GM23338 (cell line): Measurements from ENCODE around the gene SLC6A5. TPM values are rescaled to one million over a fixed set of nuclear protein-coding genes. Genes with fewer than 3 reads are reported as not detected.

Experiments
- ATAC-seq: fragments of 200-7000 bp; cut with Tn5 transposase; 3 replicates; pipeline ENCODE4 v1.9.1; 2020
- DNase-seq: peaks from one replicate; pipeline ENCODE4 v3.0.0-alpha.2; 2015; ENCODE audit warnings: low spot score
- H2AFZ ChIP-seq: fragments of 200-600 bp; sonication (generic); 2 replicates; pipeline ENCODE4 v1.8.0; 2016; ENCODE audit warnings: antibody characterized with exemption, mild to moderate bottlenecking, moderate library complexity
- H3F3A ChIP-seq: fragments of 200-600 bp; sonication (generic); replicated peaks from 2 replicates; pipeline ENCODE4 v1.8.0; 2017; ENCODE audit warnings: antibody characterized with exemption, mixed run types, low read depth
- H3K27ac ChIP-seq: fragments of 200-600 bp; sonication (generic); 2 replicates; pipeline ENCODE4 v1.6.1; 2016; ENCODE audit warnings: low read depth
- H3K27me3 ChIP-seq: fragments of 200-600 bp; sonication (generic); 2 replicates; pipeline ENCODE4 v1.8.0; 2016; ENCODE audit warnings: mild to moderate bottlenecking, mixed run types, moderate library complexity; ENCODE audit not compliant: insufficient read depth
- H3K36me3 ChIP-seq: fragments of 200-600 bp; sonication (generic); 2 replicates; pipeline ENCODE4 v1.8.0; 2016; ENCODE audit warnings: mild to moderate bottlenecking; ENCODE audit not compliant: insufficient read depth
- H3K4me1 ChIP-seq: fragments of 200-600 bp; sonication (generic); 2 replicates; pipeline ENCODE4 v1.8.0; 2016; ENCODE audit warnings: mild to moderate bottlenecking, moderate library complexity; ENCODE audit not compliant: insufficient read depth
- H3K4me2 ChIP-seq: fragments of 200-600 bp; sonication (generic); 2 replicates; pipeline ENCODE4 v1.7.1; 2017; ENCODE audit warnings: mixed run types
- H3K4me3 ChIP-seq: fragments of 200-600 bp; sonication (generic); 2 replicates; pipeline ENCODE4 v1.6.1; 2016; ENCODE audit warnings: mixed run types
- H3K79me2 ChIP-seq: fragments of 200-600 bp; sonication (generic); replicated peaks from 2 replicates; pipeline ENCODE4 v1.8.0; 2017; ENCODE audit warnings: mild to moderate bottlenecking; ENCODE audit not compliant: insufficient read depth
- H3K9me2 ChIP-seq: fragments of 200-600 bp; sonication (generic); 2 replicates; pipeline ENCODE4 v1.8.0; 2017; ENCODE audit not compliant: insufficient read depth
- H4K20me1 ChIP-seq: fragments of 200-600 bp; sonication (generic); replicated peaks from 2 replicates; pipeline ENCODE4 v1.8.0; 2017; ENCODE audit warnings: mild to moderate bottlenecking; ENCODE audit not compliant: insufficient read depth
- H3K27ac Mint-ChIP-seq: 2 replicates; pipeline ENCODE4 v1.8.0; 2020; ENCODE audit warnings: inconsistent platforms, mild to moderate bottlenecking, moderate library complexity, mixed read lengths
- H3K27me3 Mint-ChIP-seq: 3 replicates; pipeline ENCODE4 v1.8.0; 2022; ENCODE audit warnings: low read depth, mild to moderate bottlenecking, moderate library complexity, mixed read lengths, inconsistent platforms; ENCODE audit not compliant: insufficient read depth, poor library complexity
- H3K36me3 Mint-ChIP-seq: 3 replicates; pipeline ENCODE4 v1.8.0; 2021; ENCODE audit warnings: low read depth, mild to moderate bottlenecking, inconsistent platforms, moderate library complexity, mixed read lengths
- H3K4me1 Mint-ChIP-seq: 3 replicates; pipeline ENCODE4 v1.8.0; 2020; ENCODE audit warnings: mild to moderate bottlenecking, inconsistent platforms, mixed read lengths
- H3K4me3 Mint-ChIP-seq: 3 replicates; pipeline ENCODE4 v1.8.0; 2021; ENCODE audit warnings: moderate library complexity, mild to moderate bottlenecking, inconsistent platforms, mixed read lengths
- H3K9me3 Mint-ChIP-seq: 3 replicates; pipeline ENCODE4 v1.8.0; 2020; ENCODE audit warnings: moderate library complexity, mild to moderate bottlenecking, inconsistent platforms, mixed read lengths
- CREB1 ChIP-seq: fragments of 250-450 bp; sonication (Bioruptor Pico); IDR thresholded peaks from 2 replicates; pipeline ENCODE4 v1.5.0; 2020; ENCODE audit warnings: low read depth, mild to moderate bottlenecking, moderate library complexity
- CTCF ChIP-seq, 2 experiments: fragments of 200-600 bp in 1 of 2; sonication (generic) in 1 of 2; conservative IDR thresholded peaks; 2 replicates each; pipeline versions ENCODE4 v1.5.1 to v1.6.1; 2016 to 2017; ENCODE audit warnings: antibody characterized with exemption in 2 of 2, low read depth in 2 of 2, mild to moderate bottlenecking in 2 of 2, moderate library complexity in 1 of 2
- ETS1 ChIP-seq: IDR thresholded peaks from 2 replicates; pipeline ENCODE4 v1.6.1; 2016; ENCODE audit warnings: antibody characterized with exemption
- EZH2 ChIP-seq: fragments of 200-600 bp; sonication (generic); IDR thresholded peaks from one replicate; pipeline ENCODE4 v1.8.0; 2017; ENCODE audit warnings: antibody characterized with exemption, mild to moderate bottlenecking, low read depth; ENCODE audit not compliant: unreplicated experiment
- EZH2phosphoT487 ChIP-seq: fragments of 200-600 bp; sonication (generic); IDR thresholded peaks from one replicate; pipeline ENCODE4 v1.8.1; 2018; ENCODE audit warnings: antibody characterized with exemption; ENCODE audit not compliant: unreplicated experiment
- JUNB ChIP-seq: IDR thresholded peaks from one replicate; pipeline ENCODE4 v1.6.1; 2016; ENCODE audit warnings: antibody characterized with exemption; ENCODE audit not compliant: unreplicated experiment
- NANOG ChIP-seq: IDR thresholded peaks from 2 replicates; pipeline ENCODE4 v1.6.1; 2016; ENCODE audit warnings: antibody characterized with exemption, borderline replicate concordance
- POLR2AphosphoS5 ChIP-seq: IDR thresholded peaks from 2 replicates; pipeline ENCODE4 v1.6.1; 2016; ENCODE audit warnings: antibody characterized with exemption, low read depth
- REST ChIP-seq: IDR thresholded peaks from one replicate; pipeline ENCODE4 v1.6.1; 2018; ENCODE audit warnings: antibody characterized with exemption; ENCODE audit not compliant: unreplicated experiment
- STAT1 ChIP-seq: IDR thresholded peaks from one replicate; pipeline ENCODE4 v1.6.1; 2016; ENCODE audit warnings: antibody characterized with exemption; ENCODE audit not compliant: unreplicated experiment
- ZNF114 ChIP-seq: fragments of 250-450 bp; sonication (Bioruptor Pico); IDR thresholded peaks from 2 replicates; pipeline ENCODE4 v1.5.0; 2020; ENCODE audit warnings: mild to moderate bottlenecking, moderate library complexity
- ZNF331 ChIP-seq: fragments of 250-450 bp; sonication (Bioruptor Pico); IDR thresholded peaks from 2 replicates; pipeline ENCODE4 v1.5.0; 2020; ENCODE audit warnings: low read depth, mild to moderate bottlenecking, moderate library complexity
- ZNF462 ChIP-seq: fragments of 250-450 bp; sonication (Bioruptor Pico); IDR thresholded peaks from 2 replicates; pipeline ENCODE4 v1.5.0; 2020; ENCODE audit warnings: mild to moderate bottlenecking, moderate library complexity
- polyA plus RNA-seq: library from polyadenylated mRNA; unstranded; fragments of >200 nt; fragmentation: Nextera tagmentation; extraction: Ambion mirVana; gene quantifications from 2 replicates; pipeline ENCODE4 v1.2.1, GENCODE V29; 2016
- total RNA-seq: library from RNA; depleted of rRNA; stranded (reverse); fragments of >200 nt; shearing (Covaris generic); gene quantifications from 2 replicates; pipeline ENCODE4 v1.2.3, GENCODE V29; 2014

The SLC6A5 gene
- total and polyA plus RNA-seq, 2 experiments from 2014 or later = not detected

- TF ChIP-seq REST (no peak), CTCF (conservative IDR thresholded peaks at IDR 0.05; ENCODE audit: low read depth in 2 of 2) (no peak), EZH2phosphoT487 (no peak), NANOG (no peak)
These were observed 77.2 kb downstream of the SLC6A5 start (continued) for GRCh38 chr11:20676658-20677057.

- Mint-ChIP-seq H3K27me3 (no peaks in the 10 kb centered on the region), H3K4me3 (no peak overlapping the region), H3K36me3 (no peaks in the 10 kb centered on the region), H3K4me1 (no peaks in the 10 kb centered on the region), H3K9me3 (no peaks in the 10 kb centered on the region; the same call in 2 of the 3 replicates), H3K27ac (no peak overlapping the region)
- H4K20me1 ChIP-seq = no peaks in the 10 kb centered on the region
- no peaks in the 10 kb centered on the region for H3K36me3 ChIP-seq
- no peak overlapping the region for H3K4me2 ChIP-seq
- H3K4me1 ChIP-seq = no peaks in the 10 kb centered on the region
- DNase-seq (no peak), ATAC-seq (no peak)
- no peak overlapping the region for H3K4me3 ChIP-seq
- no peak overlapping the region for H2AFZ ChIP-seq
- H3K27ac ChIP-seq = no peak overlapping the region
- no peaks in the 10 kb centered on the region for H3K79me2 ChIP-seq
- H3K27me3 ChIP-seq = no peaks in the 10 kb centered on the region
- no peaks in the 10 kb centered on the region for H3F3A ChIP-seq
- no peaks in the 10 kb centered on the region for H3K9me2 ChIP-seq
- TF ChIP-seq EZH2phosphoT487 = no peak
- TF ChIP-seq NANOG = no peak
- no peak for TF ChIP-seq ZNF331 (CRISPR knock-in tag)
- TF ChIP-seq CREB1 = no peak
- no peak for TF ChIP-seq STAT1
- no peak for TF ChIP-seq POLR2AphosphoS5
- no peak for TF ChIP-seq ETS1
- no peak for TF ChIP-seq EZH2
- no peak for TF ChIP-seq ZNF114 (CRISPR knock-in tag)
- no peak for TF ChIP-seq ZNF462 (CRISPR knock-in tag)
- TF ChIP-seq JUNB = no peak
These were observed 89.4 kb downstream of the SLC6A5 start for GRCh38 chr11:20688761-20689160.
